ENCODE measurements around the gene SETBP1.

DNA sequence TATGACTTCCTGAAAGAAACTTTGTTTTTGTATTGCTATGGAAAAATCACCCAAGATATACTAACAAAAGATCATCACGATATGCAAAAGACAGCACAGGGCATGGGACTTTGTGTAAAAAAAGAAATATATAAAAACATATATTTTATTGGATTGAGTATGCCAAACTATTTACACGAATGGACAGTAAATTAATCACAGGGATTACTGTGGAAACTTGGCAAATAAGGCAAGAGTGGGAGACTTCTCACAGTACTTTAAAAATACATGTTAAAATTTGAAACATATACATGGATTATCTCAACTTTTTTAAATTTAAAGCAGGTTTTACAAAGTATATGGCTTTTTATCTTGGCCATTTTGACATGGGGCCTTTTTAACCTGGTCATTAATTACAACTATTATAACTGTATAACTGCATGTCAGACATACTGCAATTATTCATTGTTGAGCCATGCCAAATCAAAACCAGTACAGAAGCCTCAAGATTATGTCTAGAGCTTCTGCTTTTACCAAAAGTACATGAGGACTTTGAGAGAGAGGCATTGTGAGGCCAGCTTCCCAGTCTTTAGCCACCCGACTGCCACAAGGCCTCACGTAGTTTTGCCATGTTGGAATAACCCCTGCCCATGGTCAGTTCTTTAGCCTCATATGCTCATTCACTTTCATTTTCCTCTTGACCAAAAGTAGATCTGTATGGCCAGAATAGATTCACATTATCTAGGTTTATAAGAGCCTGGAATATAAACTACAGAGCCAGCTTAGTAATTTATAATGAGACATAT, 419.8 kb downstream of the SETBP1 start:
- TF ChIP-seq, protein P1, sequence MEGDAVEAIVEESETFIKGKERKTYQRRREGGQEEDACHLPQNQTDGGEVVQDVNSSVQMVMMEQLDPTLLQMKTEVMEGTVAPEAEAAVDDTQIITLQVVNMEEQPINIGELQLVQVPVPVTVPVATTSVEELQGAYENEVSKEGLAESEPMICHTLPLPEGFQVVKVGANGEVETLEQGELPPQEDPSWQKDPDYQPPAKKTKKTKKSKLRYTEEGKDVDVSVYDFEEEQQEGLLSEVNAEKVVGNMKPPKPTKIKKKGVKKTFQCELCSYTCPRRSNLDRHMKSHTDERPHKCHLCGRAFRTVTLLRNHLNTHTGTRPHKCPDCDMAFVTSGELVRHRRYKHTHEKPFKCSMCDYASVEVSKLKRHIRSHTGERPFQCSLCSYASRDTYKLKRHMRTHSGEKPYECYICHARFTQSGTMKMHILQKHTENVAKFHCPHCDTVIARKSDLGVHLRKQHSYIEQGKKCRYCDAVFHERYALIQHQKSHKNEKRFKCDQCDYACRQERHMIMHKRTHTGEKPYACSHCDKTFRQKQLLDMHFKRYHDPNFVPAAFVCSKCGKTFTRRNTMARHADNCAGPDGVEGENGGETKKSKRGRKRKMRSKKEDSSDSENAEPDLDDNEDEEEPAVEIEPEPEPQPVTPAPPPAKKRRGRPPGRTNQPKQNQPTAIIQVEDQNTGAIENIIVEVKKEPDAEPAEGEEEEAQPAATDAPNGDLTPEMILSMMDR (conservative IDR thresholded peaks at IDR 0.05; ENCODE audit: low read depth, low read length): no peak
- TF ChIP-seq RFX5 (IDR thresholded peaks at IDR 0.05; ENCODE audit: low read depth, low read length) (no peak), MAFK (IDR thresholded peaks at IDR 0.05; ENCODE audit: low read depth, low read length) (no peak), NFE2L2 (IDR thresholded peaks at IDR 0.05; ENCODE audit: low read depth, low read length) (no peak)
- TF ChIP-seq, protein P2, sequence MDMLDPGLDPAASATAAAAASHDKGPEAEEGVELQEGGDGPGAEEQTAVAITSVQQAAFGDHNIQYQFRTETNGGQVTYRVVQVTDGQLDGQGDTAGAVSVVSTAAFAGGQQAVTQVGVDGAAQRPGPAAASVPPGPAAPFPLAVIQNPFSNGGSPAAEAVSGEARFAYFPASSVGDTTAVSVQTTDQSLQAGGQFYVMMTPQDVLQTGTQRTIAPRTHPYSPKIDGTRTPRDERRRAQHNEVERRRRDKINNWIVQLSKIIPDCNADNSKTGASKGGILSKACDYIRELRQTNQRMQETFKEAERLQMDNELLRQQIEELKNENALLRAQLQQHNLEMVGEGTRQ (IDR thresholded peaks at IDR 0.05; ENCODE audit: low read depth, low read length): no peak

Data from IMR-90 (cell line).